GM19099 (cell line): ENCODE measurements around the gene CPSF4.

Experiments used
- POLR2A ChIP-seq: IDR thresholded peaks from 3 replicates; pipeline ENCODE4 v1.6.1; 2011; ENCODE audit warnings: low read depth; ENCODE audit not compliant: insufficient read length; ENCODE audit errors: extremely low read depth

CPSF4 gene

DNA sequence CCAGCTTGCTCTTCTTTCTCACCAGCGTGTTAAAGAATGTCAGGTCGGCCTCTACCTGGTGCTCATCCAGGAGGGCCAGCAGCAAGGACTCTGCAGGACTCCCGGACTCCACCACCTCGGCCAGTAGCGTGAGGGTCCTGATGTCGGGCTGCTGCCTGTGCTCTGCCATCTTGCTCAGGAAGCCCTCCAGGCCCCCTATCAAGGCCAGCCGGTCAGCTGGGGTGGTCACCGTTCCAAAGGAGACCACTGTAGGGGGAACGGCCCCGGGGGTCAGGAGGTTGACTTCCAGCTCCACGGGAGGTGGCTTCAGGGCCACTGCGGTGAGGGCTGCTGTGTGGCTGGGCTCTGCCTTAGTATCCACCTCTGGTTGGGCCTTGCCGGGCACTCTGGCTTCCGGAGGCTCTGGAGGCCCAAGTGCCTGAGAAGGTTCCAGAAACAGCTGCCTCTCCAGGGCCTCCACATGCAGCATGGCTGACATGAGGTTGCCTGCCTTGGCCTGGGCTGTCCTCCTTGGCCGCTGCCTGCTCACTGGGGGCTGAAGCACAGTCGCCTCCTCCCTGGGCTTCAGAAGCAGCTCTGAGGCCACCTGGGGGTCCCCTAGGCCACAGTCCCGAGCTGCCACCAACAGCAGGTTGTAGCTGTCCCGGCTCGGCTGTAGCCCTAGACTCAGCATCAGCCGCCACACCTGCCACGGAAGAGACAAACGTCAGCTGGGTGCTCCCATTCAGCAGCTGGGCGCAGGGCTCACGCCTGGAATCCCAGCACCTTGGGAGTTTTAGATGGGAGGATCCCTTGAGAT is 13.6 kb upstream of the CPSF4 start:
- no peak for TF ChIP-seq POLR2A

DNA sequence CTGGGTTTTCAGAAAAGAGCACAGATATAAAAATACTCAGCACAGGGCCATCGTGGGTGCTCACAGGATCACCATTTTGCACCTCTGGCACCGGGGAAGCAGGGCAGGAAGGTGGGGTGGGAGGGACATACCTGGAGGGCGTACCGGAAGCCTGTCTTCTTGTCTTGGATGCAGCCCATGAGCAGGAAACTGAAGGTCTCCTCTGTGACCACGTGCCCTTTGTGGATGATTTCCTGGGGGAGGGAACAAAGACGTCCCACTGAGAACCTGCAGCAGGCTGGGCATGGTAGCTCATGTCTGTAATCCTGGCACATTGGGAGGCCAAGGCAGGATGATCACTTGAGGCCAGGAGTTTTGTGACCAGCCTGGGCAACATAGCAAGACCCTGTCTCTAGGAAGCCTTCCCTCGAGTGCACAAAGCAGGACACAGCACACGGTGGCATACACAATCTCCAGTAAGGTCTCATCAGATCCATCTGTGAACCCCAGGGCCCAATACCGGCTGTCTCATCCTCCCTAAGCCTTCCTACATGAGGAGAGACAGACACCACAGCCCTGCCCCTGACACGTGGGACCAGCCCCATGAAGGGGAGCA is 9.7 kb upstream of the CPSF4 start:
- no peak for TF ChIP-seq POLR2A

DNA sequence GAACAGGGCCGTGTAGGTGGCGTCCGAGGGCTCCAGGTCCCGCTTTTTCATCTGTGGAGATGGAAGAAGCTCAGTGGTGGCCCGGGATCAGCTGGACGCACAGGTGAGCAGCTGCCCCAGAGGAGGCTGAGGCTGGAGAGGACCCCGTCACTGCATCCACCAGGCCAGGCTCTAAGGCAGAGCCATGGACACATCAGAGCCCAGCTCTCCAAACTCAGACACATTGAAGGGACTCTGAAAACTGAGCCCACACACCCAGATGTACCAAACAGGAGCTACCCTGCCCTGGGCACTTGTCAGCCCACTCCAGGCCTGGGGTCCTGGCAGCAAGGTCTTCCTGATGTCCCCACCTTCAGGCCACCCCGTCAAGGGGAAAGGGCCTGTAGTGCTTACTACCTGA is 9.0 kb upstream of the CPSF4 start:
- no peak for TF ChIP-seq POLR2A

DNA sequence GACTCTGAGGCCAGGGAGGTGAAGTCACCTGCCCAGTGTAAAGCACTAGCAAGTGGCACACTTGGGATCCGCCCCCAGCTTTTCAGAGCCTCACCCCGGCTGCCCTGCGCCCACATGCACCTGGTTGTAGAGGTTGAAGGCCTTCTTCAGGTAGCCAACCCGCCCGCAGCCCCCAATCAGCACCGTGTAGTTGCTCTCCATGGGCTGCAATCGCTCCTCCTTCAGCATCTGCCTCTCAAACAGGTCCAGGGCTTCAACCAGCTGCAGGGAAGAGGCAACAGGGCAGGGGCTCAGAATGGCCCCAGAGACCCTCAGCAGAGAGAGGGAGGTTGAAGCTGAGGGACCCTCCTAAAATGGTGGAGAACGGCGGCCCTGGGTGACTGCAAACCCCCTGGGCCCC is 5.6 kb upstream of the CPSF4 start:
- no peak for TF ChIP-seq POLR2A

DNA sequence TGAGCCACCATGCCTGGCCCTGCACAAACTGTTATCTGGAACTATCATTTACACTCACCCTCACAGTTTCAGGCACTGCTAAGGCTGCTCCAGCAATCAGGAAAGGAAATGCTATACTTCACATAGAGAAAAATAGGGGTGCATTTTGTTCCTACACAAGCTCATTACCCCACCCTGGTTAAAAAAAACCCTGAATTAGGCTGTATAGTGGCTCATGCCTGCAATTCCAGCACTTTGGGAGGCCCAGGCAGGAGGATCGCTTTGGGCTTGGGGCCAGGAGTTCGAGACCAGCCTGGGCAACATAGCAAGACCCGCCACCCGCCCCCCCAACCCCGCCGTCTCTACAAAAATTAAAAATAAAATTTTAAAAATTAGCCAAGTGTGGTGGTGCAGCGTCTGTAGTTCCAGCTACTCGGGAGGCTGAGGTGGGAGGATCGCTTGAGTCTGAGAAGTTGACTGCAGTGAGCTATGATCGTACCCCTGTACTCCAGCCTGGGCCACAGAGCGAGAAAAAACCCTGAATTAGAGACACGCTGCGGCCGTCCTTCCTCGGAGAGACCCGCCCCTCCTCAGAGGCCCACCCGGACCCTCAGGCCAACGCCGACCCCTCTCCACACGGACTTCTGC is 684 bp upstream of the CPSF4 start:
- no peak for TF ChIP-seq POLR2A

DNA sequence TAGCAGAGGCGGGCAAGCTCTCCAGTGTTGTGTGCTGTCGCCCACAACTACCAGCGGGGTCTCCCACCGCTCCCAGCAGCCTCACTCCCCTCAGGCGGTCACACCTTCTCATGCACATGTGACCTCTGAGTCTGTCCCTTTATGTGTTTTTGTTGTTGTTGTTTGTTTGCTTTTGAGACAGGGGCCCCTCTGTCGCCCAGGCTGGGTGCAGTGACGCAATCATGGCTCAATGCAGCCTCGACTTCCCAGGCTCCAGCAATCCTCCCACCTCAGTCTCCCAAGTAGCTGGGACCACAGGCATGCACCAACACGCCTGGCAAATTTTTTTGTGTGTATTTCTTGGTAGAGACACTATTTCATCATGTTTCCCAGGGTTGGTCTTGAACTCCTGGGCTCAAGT is 1.5 kb downstream of the CPSF4 start:
- no peak for TF ChIP-seq POLR2A

DNA sequence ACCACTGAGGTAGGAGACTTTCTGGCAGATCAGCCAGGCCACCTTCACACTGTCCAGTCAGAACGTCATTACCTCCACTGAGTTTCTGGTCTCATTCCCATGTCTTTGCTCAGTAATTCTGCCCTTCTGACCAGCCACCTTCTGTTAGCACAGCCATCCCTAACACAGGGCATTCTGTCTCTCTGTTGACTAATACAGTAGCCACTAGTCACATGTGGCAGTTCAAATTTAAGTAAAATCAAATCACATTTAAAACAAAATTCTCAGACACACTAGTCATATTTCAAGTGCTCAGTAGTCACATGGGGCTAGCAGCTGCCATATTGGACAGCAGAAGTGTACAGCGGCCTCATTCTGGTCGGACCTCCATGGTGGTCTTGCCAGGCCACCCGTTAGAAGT is 7.4 kb downstream of the CPSF4 start:
- no peak for TF ChIP-seq POLR2A

DNA sequence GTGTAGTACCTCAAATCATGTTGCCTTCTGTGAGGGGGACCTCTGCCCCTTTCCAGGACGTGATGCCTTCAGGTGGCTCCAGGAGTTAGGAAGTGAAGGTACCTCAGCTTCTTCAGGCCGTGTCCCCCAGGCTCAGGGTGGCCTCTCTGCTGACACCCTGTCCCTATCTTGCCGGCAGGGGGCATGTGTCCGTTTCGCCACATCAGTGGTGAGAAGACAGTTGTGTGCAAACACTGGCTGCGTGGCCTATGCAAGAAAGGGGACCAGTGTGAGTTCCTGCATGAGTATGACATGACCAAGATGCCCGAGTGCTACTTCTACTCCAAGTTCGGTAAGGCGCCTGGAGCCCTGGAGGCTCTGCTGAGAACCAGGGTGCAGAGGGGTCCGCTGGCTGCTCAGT is 9.2 kb downstream of the CPSF4 start:
- TF ChIP-seq POLR2A = no peak

DNA sequence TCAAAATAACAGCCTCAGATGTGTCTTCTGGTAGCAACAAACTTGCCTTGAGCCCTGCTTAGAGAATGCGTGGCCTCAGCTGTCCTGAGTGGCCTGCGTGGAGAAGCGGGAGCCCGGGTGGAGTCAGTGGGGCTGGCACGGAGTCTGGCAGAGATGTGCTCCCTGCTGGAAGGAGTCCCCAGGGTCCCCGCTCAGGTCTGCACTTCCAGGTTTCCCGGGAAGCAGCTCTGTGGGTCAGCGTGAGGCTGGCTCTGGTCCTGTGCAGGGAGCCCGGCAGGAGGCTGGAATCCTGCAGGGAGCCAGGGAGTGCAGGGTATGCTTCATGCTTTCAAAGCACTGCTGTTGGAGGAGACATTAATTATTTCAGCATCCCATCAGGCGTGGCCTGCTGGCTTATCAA is 10.1 kb downstream of the CPSF4 start:
- no peak for TF ChIP-seq POLR2A

DNA sequence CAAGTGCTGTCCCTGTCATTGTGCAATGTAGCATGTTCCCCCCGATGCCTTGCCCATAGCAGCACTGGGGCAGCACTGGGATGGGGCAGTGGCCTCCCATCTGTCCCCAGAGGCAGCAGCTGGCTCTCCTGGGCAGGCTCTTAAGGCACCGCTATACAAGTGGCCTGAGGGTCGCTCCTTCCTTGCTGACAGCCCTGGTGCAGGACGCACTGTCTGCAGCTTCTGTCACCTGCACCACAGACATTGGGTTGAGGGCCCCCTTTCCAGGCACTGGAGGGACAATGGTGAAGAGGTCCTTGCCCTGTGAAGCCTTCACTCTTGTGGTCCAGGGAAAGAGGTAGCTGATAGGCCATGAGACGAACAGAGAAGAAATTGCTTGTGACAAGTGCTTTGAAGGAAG is 10.6 kb downstream of the CPSF4 start:
- TF ChIP-seq POLR2A = no peak

DNA sequence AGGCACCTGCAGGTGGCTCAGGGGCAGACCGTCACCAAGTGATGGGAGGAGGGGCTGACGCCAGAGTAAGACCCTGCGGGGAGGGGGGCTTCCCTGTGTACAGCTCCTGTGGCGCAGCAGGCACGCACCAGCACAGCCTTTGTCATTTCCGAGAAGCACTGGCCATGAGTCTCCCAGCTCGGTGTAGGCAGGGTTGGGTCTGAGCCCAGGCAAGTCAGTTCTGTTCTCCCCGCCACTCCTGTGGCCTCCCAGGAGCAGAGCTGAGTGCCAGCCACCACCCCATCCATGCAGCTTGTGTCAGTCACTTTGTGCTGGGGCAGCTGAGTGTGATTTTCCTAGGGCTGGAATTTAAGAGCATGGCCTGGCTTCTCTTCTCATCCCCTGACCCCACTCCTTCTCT is 13.2 kb downstream of the CPSF4 start:
- TF ChIP-seq POLR2A = no peak

DNA sequence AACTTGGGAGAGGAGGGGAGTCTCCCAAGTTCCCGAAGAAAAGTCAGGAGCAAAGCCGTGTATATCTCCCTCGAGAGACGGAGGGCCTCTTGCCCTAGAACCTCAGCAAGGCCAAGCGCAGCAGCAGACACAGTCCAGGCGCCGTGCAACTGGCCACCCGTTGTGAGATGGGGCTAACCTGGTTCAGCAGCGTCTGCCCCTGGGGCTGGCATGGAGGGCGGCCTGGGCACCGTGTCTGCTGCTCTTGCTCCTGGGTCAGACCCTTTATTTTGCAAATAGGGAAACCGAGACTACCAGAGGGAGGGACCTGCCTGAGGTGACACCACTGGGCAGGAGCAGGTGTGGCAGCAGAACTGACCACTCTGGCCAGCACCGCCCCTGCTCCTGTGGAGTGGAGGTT is 13.8 kb downstream of the CPSF4 start:
- no peak for TF ChIP-seq POLR2A

DNA sequence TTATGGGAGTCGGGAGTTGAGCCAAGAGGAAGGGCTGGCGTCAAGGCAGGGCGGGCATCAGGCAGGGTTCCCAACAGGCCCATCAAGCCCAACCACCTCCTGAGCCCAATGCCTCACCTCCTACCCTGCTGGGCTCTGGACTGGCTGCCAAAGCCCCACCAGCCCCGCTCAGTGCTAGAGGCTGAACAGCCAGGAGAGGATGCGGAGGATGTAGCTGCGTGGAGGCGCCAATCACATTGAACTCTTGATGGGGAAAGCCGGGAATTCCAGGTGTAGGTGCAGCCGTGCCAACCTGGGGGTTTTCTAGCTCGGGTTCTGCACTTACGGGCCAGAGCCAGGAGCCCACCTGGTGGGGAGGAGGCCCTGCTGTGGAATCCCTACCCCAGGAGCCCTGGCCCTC is 14.4 kb downstream of the CPSF4 start:
- no peak for TF ChIP-seq POLR2A

DNA sequence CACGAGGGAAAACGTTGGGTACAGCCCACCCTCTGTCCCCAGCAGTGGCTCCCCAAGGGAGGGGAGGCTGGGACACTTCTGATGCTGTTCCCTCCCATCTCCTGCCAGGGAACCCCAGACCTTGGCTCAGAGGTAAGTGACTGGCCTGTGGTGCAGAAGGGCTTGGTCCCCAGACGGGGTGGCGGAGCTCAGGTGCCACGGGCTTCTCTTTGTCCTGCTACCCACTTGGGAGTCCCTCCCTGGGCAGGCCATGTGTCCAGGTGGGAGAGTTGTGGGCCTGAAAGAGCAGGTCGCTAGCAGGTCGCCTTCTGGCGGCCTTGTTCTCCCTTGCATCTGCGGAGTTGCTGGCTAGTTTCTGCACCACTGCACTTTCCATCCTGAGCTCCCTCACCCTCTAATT is 17.1 kb downstream of the CPSF4 start:
- TF ChIP-seq POLR2A = no peak

DNA sequence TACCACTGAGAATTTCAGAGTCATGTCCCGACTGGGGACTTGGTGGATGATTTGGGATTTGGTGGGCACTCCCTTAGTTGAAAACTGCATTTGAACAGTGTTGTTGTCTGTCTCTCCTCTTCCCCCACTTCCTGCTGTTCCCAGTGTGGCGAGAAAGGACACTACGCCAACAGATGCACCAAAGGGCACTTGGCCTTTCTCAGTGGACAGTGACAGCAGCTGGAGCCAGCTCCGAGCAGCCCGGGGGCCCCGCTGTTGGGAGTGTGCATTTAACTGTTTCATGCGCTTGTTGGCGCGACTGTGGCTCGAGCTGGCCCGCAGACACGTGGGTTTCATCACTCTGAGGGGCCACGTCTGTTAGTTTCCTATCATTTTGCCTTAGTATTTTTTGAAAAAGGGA is 17.5 kb downstream of the CPSF4 start:
- no peak for TF ChIP-seq POLR2A

DNA sequence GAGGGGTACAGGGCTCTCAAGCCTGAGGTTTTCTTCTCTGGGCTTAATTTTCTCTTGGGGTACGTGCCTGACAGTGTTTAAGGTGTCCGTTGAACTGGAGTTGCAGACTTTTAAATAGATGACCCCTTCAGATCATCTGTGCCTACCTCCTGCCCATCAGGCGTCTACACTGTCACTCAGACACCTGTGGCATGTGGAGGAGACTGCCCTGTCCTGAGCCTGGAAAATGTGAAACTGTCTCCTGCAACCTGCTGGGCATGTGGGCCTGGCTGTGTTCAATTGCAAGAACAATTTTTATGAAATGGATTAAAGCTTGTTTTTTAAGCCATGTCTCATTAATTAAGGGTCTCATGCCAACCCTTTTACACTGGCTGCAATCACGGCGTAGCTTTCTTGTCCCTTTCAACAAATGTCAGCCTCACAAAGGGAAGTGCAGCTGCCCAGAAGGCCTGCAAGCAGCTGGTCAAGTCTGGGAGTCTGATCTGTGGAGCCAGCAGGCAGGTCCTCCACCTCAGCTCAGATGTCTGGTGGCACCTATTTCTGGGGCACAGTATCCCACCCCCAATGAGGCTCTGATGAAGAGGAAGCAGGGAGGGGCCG is 18.4 kb downstream of the CPSF4 start:
- no peak for TF ChIP-seq POLR2A

DNA sequence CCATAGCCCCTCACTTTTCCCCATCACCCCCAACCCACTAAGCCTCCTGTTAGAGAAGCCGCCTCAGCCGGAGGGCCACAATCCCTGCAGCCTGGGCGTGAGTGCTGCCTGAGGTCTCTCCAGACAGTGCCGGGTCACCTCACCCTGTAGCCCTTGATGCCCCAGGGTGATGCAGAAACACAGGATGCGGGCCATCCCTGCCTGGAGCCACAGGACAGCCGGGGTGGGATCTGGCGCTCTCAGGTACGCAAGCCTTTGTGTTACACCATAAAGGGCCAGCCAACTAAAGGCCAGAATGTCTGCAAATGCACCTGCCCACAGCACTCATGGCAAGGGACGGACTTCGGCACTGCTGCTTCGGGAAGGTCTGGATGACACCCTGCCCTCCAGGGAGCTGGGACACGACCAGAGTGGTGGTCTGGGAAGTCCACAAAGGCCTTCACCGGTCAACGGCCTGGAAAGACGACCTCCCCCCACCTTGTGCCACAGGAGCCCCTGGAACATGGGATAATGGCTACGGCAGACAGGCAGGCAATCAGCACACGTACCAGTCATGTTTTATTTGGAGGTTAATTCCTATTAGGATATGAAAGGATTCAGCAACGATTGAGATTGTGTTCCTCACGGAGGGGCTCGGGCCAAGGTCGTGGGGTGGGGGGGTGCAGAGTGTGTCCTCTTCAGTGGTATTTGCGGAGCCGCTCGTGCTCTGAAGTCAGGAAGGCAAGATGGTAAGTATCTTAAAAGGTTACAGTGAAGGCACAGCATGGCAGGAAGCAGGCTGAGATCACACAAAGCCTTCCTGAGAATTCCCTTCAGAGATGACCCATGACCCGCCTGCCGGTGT is 19.1 kb downstream of the CPSF4 start:
- TF ChIP-seq POLR2A = no peak
